NCI-H1105 treated with DMSO at 0.1 percent for 48 hours (cell line): ENCODE results near the gene CLEC3A.
"Not testable (repeated sequence)": the region's sequence is repeated elsewhere in the genome, so short reads cannot be mapped to it uniquely, and the experiment has no call there.

ENCODE experiments used
- DNase-seq: peaks from one replicate; lab custom pipeline; 2025; lab: John Stamatoyannopoulos, UW

The CLEC3A gene, protein sequence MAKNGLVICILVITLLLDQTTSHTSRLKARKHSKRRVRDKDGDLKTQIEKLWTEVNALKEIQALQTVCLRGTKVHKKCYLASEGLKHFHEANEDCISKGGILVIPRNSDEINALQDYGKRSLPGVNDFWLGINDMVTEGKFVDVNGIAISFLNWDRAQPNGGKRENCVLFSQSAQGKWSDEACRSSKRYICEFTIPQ

DNA sequence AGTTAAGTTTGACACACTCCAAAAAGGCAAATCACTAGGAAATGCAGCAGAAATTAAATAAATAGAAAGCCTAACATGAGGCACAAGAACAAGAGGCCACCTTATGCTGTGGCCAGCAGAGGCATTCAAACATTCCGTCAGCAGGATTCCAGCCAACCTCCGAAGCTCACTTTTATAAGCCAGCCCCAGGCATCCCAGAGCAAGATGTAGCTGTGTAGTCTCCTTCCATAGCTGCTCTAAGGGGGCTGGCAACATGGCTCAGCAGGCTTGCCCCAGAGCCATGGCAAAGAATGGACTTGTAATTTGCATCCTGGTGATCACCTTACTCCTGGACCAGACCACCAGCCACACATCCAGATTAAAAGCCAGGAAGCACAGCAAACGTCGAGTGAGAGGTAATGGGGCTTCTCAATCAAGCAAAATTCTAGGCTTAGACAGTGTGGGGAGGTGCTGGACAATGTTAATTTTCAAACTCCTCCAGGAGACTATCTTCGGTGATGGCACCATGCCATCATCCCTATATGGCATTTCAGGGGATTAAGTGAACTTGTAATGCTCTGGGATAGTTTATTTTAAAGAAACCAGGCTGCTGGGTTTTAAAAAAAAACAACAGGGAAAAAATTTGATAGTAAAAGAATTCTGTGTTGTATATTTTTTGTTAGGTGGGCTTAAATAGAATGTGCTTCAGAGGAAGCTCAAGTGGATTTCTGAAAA lies at the start of gene CLEC3A:
Gene CLEC3A (plus strand): TSS at position 202 of the 714 bp plus-strand sequence. CDS start 79 bp downstream, at position 281.
- DNase-seq = no peak

DNA sequence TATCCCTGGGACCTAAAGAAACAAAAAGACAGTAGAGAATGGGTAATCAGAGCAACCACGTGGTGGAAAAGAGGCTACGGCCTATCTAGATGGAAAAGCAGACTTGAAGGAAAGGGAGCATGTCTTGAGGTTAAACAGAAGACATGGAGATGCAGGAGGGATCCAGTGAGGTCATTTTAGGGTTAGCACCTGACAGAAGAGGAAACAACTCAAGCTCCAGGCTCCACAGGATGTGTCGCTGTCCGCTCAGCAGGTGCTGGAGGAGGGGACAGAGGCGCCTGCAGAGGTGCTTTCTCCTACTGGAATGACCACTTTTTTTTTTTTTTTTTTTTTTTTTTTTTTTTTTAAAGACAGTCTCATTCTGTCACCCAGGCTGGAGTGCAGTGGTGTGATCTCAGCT lies 47.5 kb upstream of the CLEC3A start:
- no peak for DNase-seq

DNA sequence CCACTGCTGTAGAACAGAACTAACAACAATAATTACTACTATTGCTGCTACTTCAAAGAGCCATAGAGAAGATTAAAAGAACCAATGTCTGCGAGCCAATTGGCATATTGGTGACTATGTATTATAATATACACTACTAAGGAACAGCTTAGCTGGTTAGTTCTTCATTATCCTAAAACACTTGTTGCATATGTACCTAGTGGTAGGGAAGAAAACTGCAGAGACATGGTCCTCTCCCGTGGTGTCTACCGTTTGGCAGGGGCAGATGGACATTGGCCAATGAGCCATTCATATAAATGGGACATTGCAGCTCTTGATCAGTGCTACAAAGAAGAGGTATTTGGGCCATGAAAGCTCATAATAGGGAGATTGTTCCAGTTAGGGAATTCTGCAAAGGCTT lies 46.4 kb upstream of the CLEC3A start:
- no peak for DNase-seq

DNA sequence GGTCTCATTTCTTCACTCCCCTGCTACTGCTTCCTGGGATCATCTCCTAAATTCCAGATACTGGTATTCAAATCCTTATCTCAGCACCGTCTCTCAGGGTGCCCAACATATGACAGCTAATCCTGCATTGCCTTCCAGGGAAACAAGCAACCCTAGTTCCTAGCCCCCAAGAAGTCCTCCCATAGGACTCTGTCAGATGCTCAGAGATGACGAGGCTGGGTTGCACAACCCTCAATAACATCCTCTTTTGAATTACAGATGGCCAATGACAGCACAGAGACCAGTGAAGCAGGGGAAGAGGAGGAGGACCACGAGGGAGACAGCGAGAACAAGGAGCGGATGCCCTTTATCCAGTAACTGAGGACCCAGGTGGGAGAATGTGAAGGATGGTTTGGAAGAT lies 45.0 kb upstream of the CLEC3A start:
- DNase-seq = no peak

DNA sequence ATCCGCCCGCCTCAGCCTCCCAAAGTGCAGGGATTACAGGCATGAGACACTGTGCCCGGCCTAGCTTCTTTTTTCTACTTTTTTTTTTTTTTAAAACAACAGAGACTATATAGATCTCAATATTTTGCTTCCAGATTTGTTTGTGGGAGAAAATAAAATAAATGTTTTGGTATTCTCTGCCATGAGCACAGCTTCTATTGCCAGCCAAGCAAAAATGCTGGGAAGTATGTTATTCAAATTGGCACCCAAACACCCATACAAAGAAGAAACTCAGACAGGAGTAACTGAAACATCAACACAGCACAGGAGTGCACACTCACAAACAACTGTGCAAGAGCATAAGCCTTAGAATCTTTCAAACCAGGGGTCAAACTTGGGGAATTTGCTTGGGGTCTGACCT lies 37.2 kb upstream of the CLEC3A start:
- no peak for DNase-seq

DNA sequence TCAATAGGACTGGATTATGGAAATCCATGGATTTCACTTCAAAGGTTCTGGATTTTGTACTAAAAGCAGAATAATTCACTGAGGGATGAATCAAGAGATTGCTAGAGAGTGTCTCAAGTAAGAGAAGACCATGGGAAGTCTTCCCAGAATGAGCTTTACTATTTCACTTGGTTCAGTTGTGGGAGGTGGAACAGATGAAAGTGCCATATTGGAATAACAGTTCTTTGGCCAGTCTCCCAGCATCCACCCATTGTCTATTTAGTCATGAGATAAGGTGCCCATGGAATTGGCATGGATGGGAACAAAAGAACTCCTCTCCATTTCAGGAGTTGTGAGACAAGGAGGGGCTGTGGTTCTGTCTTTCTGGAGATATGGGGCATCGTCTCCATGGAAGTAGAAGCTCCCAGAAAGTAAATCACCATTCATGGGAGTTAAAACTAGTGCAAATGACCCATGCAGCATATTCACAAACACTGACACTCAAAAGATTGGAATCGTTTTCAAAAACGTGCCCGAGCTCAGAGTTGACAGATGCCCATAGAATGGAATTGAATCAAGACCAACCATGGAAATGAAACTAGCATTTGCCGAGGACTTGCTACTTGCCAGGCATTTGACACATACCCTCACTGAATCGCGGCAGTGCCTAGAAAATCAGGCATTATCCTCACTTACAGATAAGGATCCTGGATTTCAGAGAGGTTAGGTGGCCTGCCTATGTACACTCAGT lies 36.2 kb upstream of the CLEC3A start:
- no peak for DNase-seq

DNA sequence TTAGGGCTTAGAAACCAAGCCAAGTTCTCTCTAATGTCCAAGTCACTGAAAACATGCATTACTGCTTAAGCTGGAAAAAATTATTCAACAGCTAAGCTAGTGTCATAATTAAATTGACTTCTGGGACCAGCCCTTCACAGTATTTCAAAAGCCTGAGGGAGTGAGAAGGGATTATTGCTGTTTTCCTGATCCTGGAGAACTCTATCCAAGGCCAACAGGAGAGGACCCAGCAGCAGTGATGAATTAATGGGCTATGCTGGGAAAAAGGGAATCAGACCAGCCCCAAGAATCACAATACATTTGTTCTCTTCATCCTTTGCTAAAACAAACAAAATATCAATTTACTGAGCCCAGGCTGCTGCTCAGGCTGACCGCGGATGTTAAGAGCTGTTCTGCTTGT lies 34.5 kb upstream of the CLEC3A start:
- peak; percentile 64 for DNase-seq

DNA sequence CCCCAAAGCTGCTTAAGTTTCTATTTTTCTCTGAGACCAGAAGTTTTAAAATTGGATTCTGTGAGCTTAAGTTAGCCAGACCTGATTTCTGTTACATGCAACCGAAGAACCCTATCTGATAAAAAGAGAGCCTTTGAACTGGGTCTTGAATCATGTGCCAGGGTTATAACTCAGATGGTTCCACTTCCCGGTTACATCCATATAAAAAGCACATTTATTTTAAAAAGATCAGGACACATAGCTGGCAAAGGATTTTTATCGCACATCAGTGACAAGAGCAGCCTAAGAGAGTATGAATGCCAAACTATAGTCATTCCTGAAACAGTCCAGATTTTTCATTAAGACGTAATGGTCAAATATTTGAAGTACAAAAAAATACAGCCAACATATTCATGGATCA lies 32.5 kb upstream of the CLEC3A start:
- DNase-seq = no peak

DNA sequence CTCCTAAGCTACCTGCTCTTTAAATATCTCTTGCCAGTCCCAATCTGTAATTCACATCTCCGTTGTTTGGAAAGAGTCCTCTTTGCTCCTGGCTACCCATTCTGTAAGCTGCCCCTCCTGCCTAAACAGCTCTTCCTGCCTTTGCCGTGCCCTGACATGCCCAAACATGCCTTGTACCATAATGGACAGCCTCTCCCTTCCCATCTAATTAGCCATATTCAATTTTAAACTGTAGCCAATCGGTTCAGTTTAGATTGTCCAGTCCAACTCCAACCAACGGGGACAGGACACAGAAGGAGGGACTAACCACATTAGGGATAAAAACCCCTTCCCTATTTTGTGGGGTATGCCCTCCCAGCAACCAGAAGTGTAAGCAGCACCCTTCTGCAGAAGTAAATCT lies 30.6 kb upstream of the CLEC3A start:
- DNase-seq = peak; percentile 41

DNA sequence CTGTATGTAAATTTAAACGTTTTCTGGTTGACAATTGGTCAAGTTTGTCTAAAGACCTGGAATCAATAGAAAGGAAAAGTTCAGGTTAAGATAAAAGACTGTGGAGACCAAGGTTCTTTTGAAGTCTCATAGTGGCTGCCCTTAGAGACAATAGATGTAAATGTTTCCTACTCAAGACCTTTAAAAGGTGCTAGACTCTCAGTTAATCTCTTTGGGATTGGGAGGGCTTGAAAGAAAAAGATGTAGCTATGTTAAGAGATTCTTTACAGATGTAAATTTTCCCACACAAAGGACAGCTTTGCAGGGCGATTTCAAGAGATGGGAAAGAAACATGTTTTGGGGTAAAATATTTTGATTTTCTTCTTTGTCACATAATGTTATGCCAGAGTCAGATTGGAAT lies 30.0 kb upstream of the CLEC3A start:
- DNase-seq = not testable (repeated sequence)

DNA sequence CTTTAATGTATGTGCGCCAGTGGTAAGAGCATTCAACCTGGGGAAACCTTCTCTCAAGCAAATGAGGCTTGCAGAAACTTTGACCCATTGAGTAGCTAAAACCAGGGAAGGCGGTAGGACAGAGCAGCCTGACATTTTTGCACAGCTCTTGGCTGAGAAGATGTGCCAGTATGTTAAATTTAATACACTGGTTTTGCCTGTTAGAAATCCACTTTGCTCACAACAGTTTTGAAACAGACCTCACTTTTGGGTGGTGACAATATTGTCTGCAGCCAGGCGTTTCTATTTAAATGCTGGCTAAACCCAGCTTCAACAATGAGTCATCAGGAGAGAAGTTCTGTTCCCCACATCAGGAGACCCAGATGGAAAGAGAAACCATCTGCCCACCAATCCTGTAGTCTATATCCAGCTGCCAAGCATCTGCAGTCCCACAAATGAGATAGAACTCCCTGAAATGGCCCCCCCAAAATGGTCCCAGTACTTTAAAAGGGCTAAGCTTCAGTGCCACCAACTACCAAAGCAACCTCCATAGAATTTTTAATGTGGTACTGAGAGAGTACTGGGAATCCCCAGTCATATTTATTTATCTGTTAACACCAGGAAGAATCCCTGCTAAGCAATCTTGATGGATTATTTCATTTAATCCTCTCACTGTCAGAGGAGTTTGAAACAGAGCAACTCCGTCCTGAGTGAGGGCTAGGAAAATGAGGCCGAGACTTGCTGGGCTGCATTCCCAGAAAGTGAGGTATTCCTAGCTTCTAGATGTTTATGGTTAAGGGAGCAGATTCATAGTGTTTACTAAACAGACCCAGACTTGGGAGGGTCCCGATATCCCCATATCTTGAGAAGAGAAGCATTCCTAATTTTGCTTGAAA lies 29.0 kb upstream of the CLEC3A start:
- DNase-seq = no peak

DNA sequence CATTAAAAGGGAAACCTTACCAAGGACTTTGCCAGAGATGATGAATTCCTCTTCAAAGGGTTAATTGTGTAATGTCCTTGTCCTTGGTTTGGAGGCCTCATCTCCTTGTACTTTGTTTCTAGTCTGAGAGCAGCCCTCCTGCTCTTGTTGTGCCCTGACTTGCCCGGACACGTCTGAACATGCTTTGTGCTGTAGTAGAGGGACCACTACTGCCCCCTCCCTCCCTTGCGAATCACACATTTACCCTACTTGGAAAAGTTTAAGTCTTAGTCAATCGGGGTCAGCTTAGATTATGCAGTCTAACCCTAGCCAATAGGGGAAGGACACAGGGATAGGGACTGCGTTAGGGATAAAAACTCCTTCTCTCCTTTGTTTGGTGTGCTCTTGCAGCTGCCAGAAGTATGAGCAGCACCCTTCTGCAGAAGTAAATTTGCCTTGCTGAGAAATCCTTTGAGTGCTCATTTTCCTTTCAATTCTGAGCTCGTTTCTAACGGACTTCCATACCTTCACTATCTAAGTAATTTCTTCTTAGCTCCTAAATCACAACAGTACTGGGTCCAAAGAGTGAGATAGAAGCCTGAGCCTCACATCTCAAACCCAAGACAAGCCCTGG lies 26.4 kb upstream of the CLEC3A start:
- DNase-seq = no peak

DNA sequence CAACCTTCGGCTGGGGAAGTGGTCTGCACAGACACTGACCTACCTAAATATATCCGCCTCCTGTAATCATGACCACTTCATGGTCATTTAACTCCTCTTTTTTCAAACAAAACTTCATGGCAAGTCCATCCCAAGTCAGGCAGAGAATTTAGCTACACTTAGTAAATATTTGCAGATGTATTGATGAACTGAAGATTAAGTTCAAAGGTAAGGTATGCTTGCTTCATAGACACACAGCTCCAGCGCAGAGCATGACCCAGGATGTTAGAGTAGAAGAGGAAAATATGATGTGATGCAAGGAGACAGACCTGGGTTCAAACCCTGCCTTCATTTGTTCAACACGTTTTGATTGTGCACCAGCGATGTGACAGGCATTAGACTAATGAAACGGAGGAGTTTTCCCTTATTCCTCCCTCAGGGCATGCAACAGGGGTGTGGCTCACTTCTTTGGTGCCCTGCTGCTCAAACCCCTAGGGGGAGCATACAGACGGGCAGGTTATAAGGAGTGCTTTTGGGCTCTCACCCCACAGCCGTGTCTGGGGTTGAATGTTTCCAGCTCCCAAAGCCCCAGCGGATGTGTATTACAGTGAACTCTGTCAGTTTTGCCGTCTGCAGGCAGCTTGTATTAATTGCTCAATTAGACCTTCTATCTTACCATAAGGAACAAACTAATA lies 23.9 kb upstream of the CLEC3A start:
- no peak for DNase-seq

DNA sequence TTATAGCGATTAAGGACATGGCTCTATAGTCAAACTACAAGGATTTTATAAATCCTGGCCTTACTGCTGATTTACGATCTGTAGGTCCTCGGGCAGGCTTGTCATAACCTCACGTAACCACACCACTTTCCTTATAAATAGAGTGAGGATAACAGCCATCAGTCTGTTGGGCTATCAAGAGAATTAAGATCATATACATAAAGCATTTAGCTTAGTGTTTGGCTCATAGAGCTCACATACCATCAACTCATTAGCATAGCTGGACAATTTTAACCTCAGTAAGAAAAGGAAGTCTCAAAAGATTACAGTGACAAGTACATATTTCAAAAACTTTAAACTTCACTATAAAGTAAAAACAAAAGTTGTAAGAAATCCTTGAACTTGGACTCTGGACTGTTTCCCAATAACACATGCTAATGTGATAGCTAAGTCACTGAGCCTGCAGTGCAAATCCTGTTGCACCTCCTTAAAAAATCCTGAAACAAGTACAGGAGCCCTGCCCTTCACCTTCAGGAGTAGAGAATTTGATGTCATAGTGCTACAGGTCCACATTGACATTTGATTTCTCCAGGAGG lies 20.8 kb upstream of the CLEC3A start:
- DNase-seq = no peak

DNA sequence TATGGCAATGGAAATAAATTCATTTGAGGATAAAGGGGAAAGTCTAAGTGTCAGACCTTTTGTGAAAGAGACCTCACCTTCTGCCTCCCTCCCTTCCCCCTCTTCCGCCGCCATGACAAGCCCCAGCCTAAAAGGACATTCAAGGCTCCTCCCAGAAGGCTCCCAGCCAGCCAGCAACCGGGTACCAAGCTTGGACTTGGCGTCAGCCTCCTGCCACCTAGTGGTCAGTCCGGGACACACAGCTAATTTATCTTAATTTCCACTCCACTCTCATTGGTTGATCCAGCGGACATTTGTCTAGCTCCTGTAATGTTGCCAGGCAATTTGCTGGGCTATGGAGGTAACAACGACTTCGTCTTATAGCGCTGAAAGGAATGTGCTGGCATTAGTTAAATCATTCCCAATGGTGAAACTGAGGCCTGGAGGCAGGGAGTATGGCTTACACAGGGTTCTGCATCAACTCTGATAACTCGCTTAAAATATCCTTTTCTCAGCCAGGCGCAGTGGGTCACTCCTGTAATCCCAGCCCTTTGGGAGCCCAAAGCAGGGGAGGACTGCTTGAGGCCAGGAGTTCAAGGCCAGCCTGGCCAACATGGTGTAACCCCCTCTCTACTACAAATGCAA lies 19.3 kb upstream of the CLEC3A start:
- DNase-seq = no peak

DNA sequence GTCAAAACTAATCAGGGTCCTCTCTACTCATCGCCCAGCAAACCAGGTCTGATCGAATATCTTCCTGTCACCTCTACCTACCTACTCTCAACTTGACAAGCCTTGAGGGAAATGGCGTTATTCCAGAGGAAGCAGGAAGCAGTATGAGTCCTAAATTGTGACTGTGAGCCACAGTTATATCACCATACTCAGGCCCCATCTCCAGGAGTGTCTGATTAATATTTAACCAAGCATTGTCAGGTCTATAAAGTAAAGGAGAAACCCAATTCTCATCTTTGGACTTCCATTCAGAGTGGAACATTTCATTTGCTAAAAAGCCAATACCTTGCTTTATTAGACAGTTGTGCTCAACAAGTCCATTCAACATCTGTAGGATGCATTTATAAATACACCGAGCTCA lies 17.8 kb upstream of the CLEC3A start:
- DNase-seq = no peak

DNA sequence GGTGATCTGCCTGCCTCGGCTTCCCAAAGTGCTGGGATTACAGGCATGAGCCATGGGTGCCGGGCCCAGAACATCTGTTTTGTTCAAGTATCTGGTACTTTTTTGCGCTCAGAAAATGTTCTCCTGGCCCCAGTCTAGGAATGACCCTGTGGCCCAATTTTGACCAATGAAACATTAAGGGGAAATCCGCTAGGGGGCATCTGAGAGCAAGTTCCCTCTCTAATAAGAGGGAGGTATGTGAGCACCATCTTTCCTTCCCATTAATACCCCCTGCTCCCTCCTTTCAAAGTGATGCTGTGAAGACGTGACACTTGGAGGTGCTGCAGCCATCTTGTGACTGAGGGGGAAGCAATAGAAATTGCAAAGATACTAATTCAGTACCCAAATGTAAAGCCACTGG lies 16.5 kb upstream of the CLEC3A start:
- DNase-seq = no peak

DNA sequence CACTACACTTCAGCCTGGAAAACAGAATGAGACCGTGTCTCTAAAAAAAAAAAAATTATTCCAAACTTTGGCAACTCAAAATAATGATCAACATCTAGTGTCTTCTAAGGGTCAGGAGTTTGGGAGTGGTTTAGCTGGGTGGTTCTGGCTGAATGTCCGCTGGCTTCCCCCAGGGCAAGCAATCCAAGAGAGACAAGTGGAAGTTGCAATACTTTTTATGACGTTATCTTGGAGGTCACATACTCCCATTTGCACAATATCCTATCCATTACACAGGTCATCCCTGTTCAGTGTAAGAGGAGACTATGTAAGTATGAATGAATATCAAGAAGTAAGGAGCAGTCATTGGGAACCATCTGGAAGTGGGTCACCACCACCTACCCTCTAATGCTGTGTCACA lies 15.2 kb upstream of the CLEC3A start:
- DNase-seq = no peak

DNA sequence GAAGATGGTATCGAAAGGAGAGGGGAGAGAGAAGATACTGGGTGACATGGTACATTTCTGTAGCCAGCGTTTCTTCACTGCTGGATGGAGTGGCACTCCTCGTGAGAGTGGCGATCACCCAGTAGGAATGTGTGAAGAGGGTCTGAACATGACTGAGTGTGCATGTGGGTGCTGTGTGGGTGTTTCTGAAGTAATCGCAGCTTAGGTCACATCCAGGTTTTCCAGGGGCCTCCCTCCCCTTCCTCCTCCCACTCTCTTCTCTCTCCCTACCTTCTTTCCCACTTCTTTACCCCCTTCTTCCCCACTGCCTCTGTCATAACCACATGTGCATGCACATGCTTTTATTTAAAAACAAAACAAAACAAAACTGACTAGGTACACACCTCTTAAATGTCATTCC lies 1.8 kb downstream of the CLEC3A start:
- DNase-seq = no peak

DNA sequence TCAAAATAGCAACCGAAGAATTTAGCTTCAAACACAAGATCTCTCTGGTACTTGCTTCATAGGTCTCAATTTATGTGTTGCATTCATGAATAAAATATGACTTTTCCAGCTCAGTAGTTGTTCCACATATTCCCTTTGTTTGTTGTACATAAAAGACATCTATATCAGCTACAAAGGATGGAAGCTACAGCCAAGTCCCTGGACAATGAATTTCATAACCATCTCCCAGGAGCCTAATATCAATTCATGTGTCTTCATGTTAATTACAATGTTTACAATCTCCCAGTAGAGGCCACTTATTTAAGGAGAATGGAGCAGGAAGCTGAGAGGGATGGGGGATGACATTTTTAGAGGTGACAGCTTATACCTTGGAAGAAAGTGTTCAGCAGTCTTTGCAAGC lies 3.3 kb downstream of the CLEC3A start:
- DNase-seq = no peak

DNA sequence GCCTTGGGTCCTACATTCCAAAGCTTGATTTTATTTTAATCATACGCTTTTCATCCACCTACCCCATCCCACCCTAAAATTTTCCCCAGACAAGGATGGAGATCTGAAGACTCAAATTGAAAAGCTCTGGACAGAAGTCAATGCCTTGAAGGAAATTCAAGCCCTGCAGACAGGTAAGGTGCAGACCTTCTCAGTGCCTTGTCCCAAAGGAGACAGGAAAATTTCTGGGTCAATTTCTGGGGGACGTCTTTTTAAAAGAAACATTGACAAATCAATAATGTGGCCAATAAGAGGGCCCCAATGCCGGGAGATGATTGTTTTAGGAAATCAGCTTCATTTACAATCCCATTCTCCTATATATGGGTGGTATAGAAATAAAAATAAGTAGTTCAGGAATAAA lies 5.7 kb downstream of the CLEC3A start:
- DNase-seq = no peak
